SKM-1 treated with dmso at 0.1 percent for 144 hours (cell line): ENCODE measurements around the gene CCDC78.
A peak's percentile ranks its signal among the peaks of the same experiment; 100 is the strongest.

ENCODE experiments used
- DNase-seq: peaks from one replicate; lab custom pipeline; 2025; ENCODE audit not compliant: unreplicated experiment; lab: John Stamatoyannopoulos, UW

The CCDC78 gene

DNA sequence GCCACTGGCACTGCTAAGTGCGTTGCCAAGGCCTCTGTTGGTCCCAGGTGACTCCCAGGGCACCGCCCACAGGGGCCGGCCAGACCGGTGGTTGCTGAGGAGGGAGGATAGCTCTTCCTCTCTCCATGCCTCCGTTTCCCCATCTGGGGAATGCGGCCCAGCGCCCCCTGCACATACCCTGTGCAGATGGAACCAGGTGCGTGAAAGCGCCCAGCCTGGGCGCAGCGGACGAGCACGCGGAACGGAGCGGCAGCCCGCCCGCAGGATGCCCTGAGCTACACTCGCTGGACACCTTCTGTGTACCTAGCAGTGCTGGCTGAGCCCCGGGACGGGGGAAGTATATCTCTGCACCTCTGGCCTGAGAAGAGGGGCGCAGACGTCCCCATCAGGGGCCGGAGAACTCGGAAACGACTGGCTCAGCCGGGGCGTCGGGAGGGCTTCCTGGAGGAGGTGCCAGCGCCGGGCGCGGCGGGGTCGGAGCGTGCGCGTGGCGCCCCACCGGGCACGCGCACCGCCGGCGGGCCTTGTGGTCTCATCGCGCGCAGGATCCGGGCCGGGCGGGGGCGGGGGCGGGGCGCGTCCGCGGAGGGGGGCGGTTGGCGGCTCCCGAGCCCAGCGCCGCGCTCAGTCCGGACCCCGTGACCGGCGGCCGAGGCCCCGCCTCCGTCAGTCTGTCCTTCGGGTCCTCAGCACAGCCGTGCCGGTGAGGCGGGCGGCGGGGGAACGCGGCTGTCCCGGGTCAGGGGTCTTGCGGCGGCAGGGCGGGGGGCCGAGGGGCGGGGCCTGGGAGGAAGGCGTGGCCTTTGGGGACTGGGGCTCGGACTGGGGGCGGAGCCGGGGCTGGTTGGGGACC, at the start of gene CCDC78, which contains the start of gene HAGHL:
CCDC78 (minus strand) TSS at position 6 of the 853 bp plus-strand sequence. CDS start 76 bp downstream, outside the sequence.
HAGHL (plus strand) TSS at position 669 of the 853 bp plus-strand sequence. CDS start 404 bp downstream, outside the sequence.
- DNase-seq, result peak; percentile 36

DNA sequence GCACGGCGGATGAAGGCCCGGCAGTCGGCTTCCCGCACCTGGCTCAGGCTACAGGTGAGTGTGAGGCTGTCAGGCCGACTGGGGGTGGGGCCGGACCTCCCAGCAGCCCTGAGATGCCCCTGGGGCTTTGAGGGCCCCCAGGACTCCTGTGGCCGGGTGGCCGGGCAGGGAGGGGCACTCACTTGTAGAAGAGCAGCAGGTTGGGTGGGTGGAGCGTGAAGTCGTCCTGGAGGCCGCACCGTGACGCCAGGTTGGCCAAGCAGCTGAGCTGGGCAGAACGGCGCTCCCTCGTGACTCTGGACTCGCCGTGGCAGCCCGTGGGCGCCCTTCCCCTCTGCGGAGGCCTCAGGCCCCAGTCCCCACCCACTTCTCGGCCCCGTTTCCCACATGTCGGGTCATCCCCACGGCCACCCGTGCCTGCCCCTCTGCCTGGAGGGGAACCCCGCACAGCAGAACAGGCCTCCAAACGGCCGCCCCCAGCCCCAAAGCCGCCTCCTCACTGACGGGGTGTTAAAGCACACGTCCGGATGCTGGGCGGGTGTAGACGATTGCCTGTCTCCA, 49.1 kb upstream of the CCDC78 start:
- DNase-seq, result no peak

DNA sequence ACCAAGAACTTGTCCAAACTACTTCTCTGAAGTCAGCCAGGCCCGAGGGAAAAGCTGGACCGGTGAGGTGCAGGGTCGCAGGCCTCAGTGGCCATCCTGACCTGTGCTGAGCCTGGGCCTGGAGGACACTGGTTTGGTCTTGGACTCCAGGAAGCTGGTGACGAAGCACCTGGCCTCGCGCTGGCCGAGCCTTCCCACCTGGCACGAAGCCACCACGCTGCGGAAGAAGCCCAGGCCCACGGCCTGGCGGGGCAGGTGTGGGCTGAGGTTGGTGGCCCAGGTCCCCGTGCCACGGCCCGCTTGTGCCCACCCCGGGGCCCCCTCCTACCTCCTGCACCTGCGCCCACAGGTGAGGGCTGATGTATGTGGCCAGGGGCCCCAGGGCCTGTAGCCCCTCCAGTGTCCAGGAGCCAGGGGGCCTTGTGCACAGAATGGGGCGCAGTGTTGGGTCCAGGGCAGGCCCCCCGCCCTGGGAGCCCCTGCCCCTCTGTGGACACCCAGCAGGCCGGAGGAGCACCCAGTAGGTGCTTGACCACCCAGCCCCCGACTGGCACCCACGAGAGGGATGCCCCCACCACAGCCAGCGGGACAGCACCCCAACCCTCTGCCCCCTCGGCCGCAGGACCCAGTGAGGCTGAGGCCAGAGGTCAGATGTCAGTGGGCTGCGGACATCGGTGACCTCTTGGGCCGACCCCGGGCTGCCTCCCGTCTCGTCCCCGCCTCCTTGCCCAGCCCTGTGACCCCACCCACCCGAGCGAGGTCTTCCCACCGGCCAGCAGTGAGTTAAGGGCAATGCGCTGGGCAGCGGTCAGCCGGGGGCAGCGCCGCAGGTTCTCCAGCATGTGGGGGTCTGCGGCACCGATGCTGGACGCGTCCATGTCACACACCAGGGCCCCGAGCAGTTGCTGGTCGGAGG, 48.1 kb upstream of the CCDC78 start:
- no peak for DNase-seq

GRCh38 chr16:772959-773358, 46.7 kb upstream of the CCDC78 start:
- no peak for DNase-seq

GRCh38 chr16:770411-770810, 44.2 kb upstream of the CCDC78 start:
- no peak for DNase-seq

GRCh38 chr16:769934-770333, 43.7 kb upstream of the CCDC78 start:
- DNase-seq, result no peak

DNA sequence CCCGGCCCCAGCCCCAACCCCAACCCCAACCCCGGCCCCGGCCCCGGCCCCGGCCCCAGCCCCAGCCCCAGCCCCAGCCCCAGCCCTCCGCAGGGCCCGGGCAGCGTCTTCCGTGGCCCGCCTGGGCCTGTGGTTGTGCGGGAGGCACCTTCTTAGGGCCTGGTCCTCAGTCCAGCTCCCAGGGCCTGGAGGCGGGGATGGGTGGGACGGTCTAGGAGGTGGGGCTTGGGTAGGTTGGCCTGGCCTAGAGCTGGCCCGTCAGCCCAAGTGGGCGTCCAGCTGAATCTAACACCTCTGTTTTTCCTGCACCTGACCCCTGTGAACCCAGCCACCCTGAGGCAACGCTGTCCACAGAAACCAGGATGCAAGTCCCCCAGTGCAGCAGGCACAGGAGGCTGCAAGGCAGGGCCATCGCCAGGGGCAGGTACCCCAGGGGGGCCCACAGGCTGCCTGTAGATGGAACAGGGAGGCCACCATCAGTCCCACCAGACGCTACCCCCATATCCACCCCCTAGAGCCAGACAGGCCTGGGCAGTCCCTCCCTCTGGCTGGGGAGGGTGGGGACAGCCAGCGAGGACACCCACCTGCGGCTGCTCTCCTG, 43.0 kb upstream of the CCDC78 start:
- DNase-seq, result no peak

GRCh38 chr16:768428-768827, 42.2 kb upstream of the CCDC78 start:
- no peak for DNase-seq

GRCh38 chr16:767743-768235, 41.5 kb upstream of the CCDC78 start:
- no peak for DNase-seq

GRCh38 chr16:766820-767640, 40.8 kb upstream of the CCDC78 start:
- DNase-seq, result no peak

DNA sequence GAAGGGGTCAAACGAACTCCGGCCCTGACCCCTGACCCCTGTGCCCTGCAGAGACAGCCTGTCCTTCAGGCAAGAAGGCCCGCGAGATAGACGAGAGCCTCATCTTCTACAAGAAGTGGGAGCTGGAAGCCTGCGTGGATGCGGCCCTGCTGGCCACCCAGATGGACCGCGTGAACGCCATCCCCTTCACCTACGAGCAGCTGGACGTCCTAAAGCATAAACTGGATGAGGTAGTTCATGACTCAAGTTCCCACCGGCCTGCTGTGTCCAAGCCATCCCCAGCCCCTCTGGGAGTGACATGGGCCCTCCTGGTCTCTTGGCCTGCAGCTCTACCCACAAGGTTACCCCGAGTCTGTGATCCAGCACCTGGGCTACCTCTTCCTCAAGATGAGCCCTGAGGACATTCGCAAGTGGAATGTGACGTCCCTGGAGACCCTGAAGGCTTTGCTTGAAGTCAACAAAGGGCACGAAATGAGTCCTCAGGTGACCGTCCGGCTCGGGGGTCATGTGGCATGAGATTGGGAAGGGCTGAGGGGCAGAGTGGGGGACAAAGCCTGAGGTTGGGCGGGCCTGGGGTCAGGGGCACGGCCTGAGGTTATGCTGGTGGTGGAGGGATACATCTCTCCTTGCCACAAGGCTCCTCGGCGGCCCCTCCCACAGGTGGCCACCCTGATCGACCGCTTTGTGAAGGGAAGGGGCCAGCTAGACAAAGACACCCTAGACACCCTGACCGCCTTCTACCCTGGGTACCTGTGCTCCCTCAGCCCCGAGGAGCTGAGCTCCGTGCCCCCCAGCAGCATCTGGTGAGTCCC, 40.0 kb upstream of the CCDC78 start:
- no peak for DNase-seq

- no peak for DNase-seq
These were observed 39.2 kb upstream of the CCDC78 start for GRCh38 chr16:765488-765865.

GRCh38 chr16:764848-765487, 38.7 kb upstream of the CCDC78 start:
- DNase-seq, result no peak

DNA sequence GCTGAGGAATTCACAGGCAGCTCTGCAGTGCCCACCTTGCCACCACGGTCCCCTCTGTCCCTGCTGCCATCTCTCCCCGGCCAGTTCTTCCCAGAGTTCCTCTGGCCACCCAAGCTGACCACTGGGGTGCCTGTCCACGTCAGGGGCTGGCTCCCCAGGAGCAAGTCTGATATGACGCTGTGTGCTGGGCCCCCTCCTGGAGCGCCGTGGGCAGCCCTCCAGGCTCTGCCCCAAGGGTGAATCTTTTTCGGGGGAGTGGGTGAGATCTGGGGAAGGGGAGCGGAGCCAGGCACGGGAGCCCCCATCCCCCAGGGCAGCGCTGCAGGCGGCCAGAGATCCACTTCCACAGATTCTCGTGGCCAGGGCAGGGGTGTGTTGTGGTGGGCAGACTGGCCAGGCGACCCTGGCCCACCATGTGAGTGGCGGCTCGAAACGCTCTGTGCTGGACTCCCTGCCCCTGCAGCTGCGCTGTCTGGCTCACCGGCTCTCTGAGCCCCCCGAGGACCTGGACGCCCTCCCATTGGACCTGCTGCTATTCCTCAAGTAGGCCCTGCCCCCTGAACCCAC, 38.0 kb upstream of the CCDC78 start:
- DNase-seq, result no peak

DNA sequence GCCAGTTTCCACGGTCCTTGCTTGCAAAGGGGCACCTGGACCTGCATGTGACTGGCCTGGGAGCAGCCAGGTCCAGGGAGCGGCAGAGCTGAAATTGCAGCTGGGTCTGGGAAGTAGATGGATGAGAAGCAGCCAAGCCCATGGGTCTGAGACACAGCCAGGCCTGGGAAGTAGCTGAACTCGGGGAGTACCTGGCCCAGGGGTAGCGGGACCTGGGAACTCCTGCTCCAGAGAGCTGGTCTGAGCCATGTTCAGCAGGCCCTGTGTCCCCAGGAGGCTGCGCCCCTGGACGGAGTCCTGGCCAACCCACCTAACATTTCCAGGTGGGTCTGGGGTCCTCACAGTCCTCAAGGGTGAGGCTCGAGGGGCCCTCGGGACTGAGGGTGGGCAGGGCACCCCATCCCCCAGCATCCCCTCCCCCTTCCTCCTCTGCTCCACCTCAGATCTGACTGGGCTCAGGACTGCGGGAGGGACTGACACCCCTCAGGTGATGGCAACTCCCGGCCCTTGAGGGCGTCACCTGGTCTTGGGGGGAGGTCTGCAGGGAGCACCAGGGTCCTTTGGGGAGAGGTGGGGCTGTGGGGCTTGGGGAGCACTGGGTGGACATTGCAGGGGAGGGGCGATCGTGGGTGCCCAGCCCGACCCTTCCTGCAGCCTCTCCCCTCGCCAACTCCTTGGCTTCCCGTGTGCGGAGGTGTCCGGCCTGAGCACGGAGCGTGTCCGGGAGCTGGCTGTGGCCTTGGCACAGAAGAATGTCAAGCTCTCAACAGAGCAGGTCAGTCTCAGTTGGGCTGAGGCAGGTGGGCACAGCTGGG, 37.3 kb upstream of the CCDC78 start:
- no peak for DNase-seq

DNA sequence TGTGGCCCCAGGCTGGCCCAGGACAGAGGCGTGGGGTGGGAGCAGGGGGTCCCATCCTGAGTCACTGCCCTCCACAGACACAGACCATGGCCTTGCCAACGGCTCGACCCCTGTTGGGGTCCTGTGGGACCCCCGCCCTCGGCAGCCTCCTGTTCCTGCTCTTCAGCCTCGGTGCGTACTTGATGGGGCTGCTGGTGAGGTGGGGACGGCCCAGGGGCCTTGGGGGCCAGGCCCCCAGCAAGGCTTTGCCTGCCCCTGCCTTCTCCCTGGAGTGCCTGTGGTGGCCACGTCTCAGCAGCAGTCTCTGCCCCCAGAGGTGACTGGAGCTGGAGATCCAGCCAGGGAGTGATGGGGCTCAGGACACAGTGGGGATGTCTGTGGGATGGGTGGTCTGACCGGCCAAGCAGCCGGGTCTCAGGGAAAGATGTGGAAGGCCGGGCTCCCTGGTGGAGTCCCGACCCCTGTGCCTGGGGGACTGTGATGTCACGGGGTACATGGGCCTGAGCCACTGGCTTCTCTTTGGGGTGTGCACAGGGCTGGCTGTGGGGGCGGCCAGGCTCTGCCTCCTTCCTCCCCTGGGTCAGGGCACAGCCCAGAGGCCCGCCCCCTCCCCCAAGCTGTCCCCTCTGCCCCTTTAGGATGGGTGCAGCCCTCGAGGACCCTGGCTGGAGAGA, 36.5 kb upstream of the CCDC78 start:
- no peak for DNase-seq
